ENCODE measurements around the gene FAM89A. TPM values are rescaled to one million over a fixed set of nuclear protein-coding genes. Genes with fewer than 3 reads are reported as not detected.

Gene FAM89A
- total RNA-seq, 1 experiment from 2014 or later: 1.5 TPM

DNA sequence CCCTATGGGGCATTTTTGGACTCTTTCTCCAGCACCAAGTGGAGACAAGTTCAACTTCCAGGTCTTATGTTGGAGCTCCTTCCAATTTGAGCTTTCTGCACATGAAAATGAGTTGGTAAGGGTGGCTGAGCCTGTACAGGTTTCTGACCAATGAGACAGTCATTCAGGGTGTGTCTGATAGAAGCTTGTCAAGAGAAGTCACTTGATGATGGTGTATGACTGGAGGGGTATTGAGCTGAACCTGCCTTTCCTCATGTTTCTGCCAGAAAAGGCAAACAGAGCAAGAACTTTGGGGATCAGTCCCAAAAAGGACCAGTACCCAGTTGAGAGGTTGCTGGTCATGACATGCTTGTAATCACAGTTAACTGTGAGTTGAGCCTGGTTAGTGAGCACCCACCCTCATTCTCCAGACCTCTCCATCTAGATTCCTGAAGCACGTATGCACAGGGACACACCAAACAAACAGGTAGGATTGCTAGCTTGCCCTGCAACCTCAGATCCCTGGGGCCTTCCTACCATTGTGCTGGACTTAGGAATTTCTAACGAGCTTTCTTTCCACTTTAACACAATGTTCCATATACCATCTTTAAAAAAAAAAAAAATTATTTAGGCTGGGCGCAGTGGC, 26.6 kb downstream of the FAM89A start:
- H3K4ac ChIP-seq (ENCODE audit: low read depth, low read length): no peak overlapping the region
- H3K4me1 ChIP-seq (ENCODE audit: insufficient read depth, low read length): no peaks in the 10 kb centered on the region
- H3K27me3 Mint-ChIP-seq (ENCODE audit: low read depth): peaks cover 33% of the 10 kb centered on the region
- no peak overlapping the region for H3K27ac ChIP-seq (ENCODE audit: insufficient read length, low read depth, low read length)
- H3K14ac ChIP-seq (ENCODE audit: insufficient read depth, low read length): no peak overlapping the region
- H3K79me2 ChIP-seq (ENCODE audit: insufficient read depth, low read length): no peaks in the 10 kb centered on the region
- H3T11ph ChIP-seq (ENCODE audit: low read length): no peak overlapping the region
- H3K9ac ChIP-seq (ENCODE audit: extremely low read depth, insufficient read length, low read length): no peak overlapping the region
- no peaks in the 10 kb centered on the region for H3K79me1 ChIP-seq (ENCODE audit: insufficient read depth, low read depth, low read length, poor library complexity, severe bottlenecking)
- no peaks in the 10 kb centered on the region for H3K9me3 ChIP-seq (ENCODE audit: control insufficient read depth, low read depth, low read length)
- H2AK5ac ChIP-seq (ENCODE audit: insufficient read length, low read length): no peak overlapping the region
- H3K4me3 Mint-ChIP-seq: no peak overlapping the region
- no peak overlapping the region for H3K27ac Mint-ChIP-seq
- H3K23me2 ChIP-seq (ENCODE audit: insufficient read length, low read depth, low read length, poor library complexity, severe bottlenecking): no peaks in the 10 kb centered on the region
- no peak overlapping the region for H4K5ac ChIP-seq (ENCODE audit: insufficient read length, low read depth, low read length)
- no peak overlapping the region for H4K91ac ChIP-seq (ENCODE audit: insufficient read length, low read depth, low read length)
- H3K36me3 Mint-ChIP-seq (ENCODE audit: insufficient read depth in 1 of 3, low read depth in 3 of 3): no peaks in the 10 kb centered on the region
- no peak for DNase-seq
- H2BK5ac ChIP-seq (ENCODE audit: insufficient read length, low read length): no peak overlapping the region
- no peak overlapping the region for H2BK15ac ChIP-seq (ENCODE audit: low read depth, low read length)
- H3K18ac ChIP-seq (ENCODE audit: insufficient read length, low read depth, low read length): no peak overlapping the region
- no peaks in the 10 kb centered on the region for H4K20me1 ChIP-seq (ENCODE audit: control insufficient read depth, insufficient read depth, insufficient read length)
- H3K27me3 ChIP-seq (ENCODE audit: insufficient read depth, low read length): no peaks in the 10 kb centered on the region; the same call in 1 of the 2 replicates
- no peak overlapping the region for H2BK20ac ChIP-seq (ENCODE audit: low read depth, low read length, poor library complexity, severe bottlenecking)
- no peak overlapping the region for H3K23ac ChIP-seq (ENCODE audit: insufficient read length, low read depth, low read length)
- no peak overlapping the region for H2BK12ac ChIP-seq (ENCODE audit: insufficient read length, low read depth, low read length)
- no peaks in the 10 kb centered on the region for H3K4me1 Mint-ChIP-seq
- H3K4me2 ChIP-seq (ENCODE audit: insufficient read depth, insufficient read length, low read length): no peak overlapping the region
- TF ChIP-seq, protein P1, sequence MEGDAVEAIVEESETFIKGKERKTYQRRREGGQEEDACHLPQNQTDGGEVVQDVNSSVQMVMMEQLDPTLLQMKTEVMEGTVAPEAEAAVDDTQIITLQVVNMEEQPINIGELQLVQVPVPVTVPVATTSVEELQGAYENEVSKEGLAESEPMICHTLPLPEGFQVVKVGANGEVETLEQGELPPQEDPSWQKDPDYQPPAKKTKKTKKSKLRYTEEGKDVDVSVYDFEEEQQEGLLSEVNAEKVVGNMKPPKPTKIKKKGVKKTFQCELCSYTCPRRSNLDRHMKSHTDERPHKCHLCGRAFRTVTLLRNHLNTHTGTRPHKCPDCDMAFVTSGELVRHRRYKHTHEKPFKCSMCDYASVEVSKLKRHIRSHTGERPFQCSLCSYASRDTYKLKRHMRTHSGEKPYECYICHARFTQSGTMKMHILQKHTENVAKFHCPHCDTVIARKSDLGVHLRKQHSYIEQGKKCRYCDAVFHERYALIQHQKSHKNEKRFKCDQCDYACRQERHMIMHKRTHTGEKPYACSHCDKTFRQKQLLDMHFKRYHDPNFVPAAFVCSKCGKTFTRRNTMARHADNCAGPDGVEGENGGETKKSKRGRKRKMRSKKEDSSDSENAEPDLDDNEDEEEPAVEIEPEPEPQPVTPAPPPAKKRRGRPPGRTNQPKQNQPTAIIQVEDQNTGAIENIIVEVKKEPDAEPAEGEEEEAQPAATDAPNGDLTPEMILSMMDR (conservative IDR thresholded peaks at IDR 0.05): no peak
- no peak overlapping the region for H3K56ac ChIP-seq (ENCODE audit: insufficient read length, low read depth, low read length)
- no peak overlapping the region for H4K8ac ChIP-seq (replicated peaks; ENCODE audit: insufficient read length, low read depth, low read length)
- H2AFZ ChIP-seq (ENCODE audit: low read length): no peak overlapping the region
- WGBS (ENCODE audit: extremely low coverage, insufficient read length, low lambda C conversion rate): no CpG with 5 or more reads among the region's 3 CpGs
- no peaks in the 10 kb centered on the region for H3K9me3 Mint-ChIP-seq
- no peak overlapping the region for H2BK120ac ChIP-seq (ENCODE audit: low read depth, low read length, poor library complexity, severe bottlenecking)
